GM03348 (cell line): ENCODE measurements around the gene DHRS2.

ENCODE experiments used
- DNase-seq: peaks from one replicate; pipeline ENCODE4 v3.0.0; 2012; ENCODE audit warnings: low spot score

Gene DHRS2

GRCh38 chr14:23694085-23694948 lies 58.2 kb downstream of the DHRS2 start:
- peak; percentile 35 for DNase-seq
